SK-N-MC (cell line): Measurements from ENCODE around the gene PNKD.

Experiments
- EZH2 ChIP-seq: fragments of 200-600 bp; sonication (generic); IDR thresholded peaks from one replicate; pipeline ENCODE4 v1.6.1; 2017; ENCODE audit warnings: antibody characterized with exemption
- FOXP2 ChIP-seq: optimal IDR thresholded peaks from 2 replicates; pipeline ENCODE3; 2011; ENCODE audit warnings: mild to moderate bottlenecking, moderate library complexity; ENCODE audit not compliant: insufficient read depth; ENCODE audit errors: extremely low read length, control extremely low read depth
- POLR2AphosphoS5 ChIP-seq: IDR thresholded peaks from 2 replicates; pipeline ENCODE4 v1.6.1; 2012; ENCODE audit warnings: mild to moderate bottlenecking, low read depth, low read length, borderline replicate concordance

- TF ChIP-seq POLR2AphosphoS5 (no peak), EZH2 (no peak), FOXP2 (no peak)
These were observed 114.7 kb downstream of the PNKD start for GRCh38 chr2:218384975-218385374.
